ENCODE data around the gene FKBP9. TPM values are rescaled to one million over a fixed set of nuclear protein-coding genes. Genes with fewer than 3 reads are reported as not detected.

Gene FKBP9
- polyA plus RNA-seq, 1 donor (not counting 4 experiments of a cell fraction or from before 2014, with no cell fraction given): 92.2 TPM

GRCh38 chr7:32947420-32947983 lies 9.7 kb upstream of the FKBP9 start:
- Histone ChIP-seq H3K27me3 (ENCODE audit: control insufficient read depth, extremely low read depth, insufficient read depth, low read length) (no peaks in the 10 kb centered on the region), H3K9me1 (ENCODE audit: control insufficient read depth, extremely low read depth, insufficient read depth, low read length) (no peaks in the 10 kb centered on the region), H3K79me2 (ENCODE audit: control insufficient read depth, insufficient read depth, low read length) (no peaks in the 10 kb centered on the region), H3K4me3 (ENCODE audit: control insufficient read depth in 2 of 3, extremely low read depth in 1 of 3, insufficient read depth in 2 of 3, low read depth in 1 of 3, low read length in 3 of 3) (no peak overlapping the region), H3K9me3 (ENCODE audit: control insufficient read depth, low read depth, low read length) (peaks cover 5% of the 10 kb centered on the region), H3K27ac (ENCODE audit: control insufficient read depth, insufficient read depth, low read length) (no peak overlapping the region), H3K9ac (ENCODE audit: control insufficient read depth, extremely low read depth, insufficient read depth, low read length) (no peak overlapping the region), H3K4me2 (ENCODE audit: control insufficient read depth, extremely low read depth, insufficient read depth, low read depth, low read length) (no peak overlapping the region), H3K36me3 (ENCODE audit: control insufficient read depth in 2 of 2, extremely low read depth in 1 of 2, insufficient read depth in 2 of 2, low read length in 2 of 2) (no peaks in the 10 kb centered on the region), H2AFZ (ENCODE audit: control insufficient read depth, low read length) (no peak overlapping the region), H3K4me1 (ENCODE audit: control insufficient read depth, extremely low read depth, insufficient read depth, low read length) (no peaks in the 10 kb centered on the region), H4K20me1 (ENCODE audit: control insufficient read depth, extremely low read depth, insufficient read depth, low read length) (no peaks in the 10 kb centered on the region)
- TF ChIP-seq, protein P1, sequence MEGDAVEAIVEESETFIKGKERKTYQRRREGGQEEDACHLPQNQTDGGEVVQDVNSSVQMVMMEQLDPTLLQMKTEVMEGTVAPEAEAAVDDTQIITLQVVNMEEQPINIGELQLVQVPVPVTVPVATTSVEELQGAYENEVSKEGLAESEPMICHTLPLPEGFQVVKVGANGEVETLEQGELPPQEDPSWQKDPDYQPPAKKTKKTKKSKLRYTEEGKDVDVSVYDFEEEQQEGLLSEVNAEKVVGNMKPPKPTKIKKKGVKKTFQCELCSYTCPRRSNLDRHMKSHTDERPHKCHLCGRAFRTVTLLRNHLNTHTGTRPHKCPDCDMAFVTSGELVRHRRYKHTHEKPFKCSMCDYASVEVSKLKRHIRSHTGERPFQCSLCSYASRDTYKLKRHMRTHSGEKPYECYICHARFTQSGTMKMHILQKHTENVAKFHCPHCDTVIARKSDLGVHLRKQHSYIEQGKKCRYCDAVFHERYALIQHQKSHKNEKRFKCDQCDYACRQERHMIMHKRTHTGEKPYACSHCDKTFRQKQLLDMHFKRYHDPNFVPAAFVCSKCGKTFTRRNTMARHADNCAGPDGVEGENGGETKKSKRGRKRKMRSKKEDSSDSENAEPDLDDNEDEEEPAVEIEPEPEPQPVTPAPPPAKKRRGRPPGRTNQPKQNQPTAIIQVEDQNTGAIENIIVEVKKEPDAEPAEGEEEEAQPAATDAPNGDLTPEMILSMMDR (optimal IDR thresholded peaks at IDR 0.05 in 1 of 3, IDR thresholded peaks at IDR 0.05 in 1 of 3, conservative IDR thresholded peaks at IDR 0.05 in 1 of 3; ENCODE audit: extremely low read depth in 1 of 3, insufficient read depth in 2 of 3, low read length in 3 of 3): no peak
- TF ChIP-seq EZH2 (IDR thresholded peaks at IDR 0.05; ENCODE audit: low read length): no peak
- FAIRE-seq: no peak
- dilution Hi-C loops (cut with MboI; ENCODE audit: extremely low pct_ligation_motif_present, low sequenced_read_pairs): no loop called here
- no peak for DNase-seq (ENCODE audit: low read depth, low spot score)

GRCh38 chr7:32948202-32948601 lies 9.0 kb upstream of the FKBP9 start:
- Histone ChIP-seq H3K4me1 (ENCODE audit: control insufficient read depth, extremely low read depth, insufficient read depth, low read length) (no peaks in the 10 kb centered on the region), H3K4me2 (ENCODE audit: control insufficient read depth, extremely low read depth, insufficient read depth, low read depth, low read length) (no peak overlapping the region), H4K20me1 (ENCODE audit: control insufficient read depth, extremely low read depth, insufficient read depth, low read length) (no peaks in the 10 kb centered on the region), H3K27ac (ENCODE audit: control insufficient read depth, insufficient read depth, low read length) (no peak overlapping the region), H3K9me1 (ENCODE audit: control insufficient read depth, extremely low read depth, insufficient read depth, low read length) (no peaks in the 10 kb centered on the region), H3K79me2 (ENCODE audit: control insufficient read depth, insufficient read depth, low read length) (no peaks in the 10 kb centered on the region), H3K36me3 (ENCODE audit: control insufficient read depth in 2 of 2, extremely low read depth in 1 of 2, insufficient read depth in 2 of 2, low read length in 2 of 2) (no peaks in the 10 kb centered on the region), H3K27me3 (ENCODE audit: control insufficient read depth, extremely low read depth, insufficient read depth, low read length) (no peaks in the 10 kb centered on the region), H3K9me3 (ENCODE audit: control insufficient read depth, low read depth, low read length) (peaks cover 5% of the 10 kb centered on the region), H2AFZ (ENCODE audit: control insufficient read depth, low read length) (no peak overlapping the region), H3K9ac (ENCODE audit: control insufficient read depth, extremely low read depth, insufficient read depth, low read length) (no peak overlapping the region), H3K4me3 (ENCODE audit: control insufficient read depth in 2 of 3, extremely low read depth in 1 of 3, insufficient read depth in 2 of 3, low read depth in 1 of 3, low read length in 3 of 3) (no peak overlapping the region)
- dilution Hi-C loops (cut with MboI; ENCODE audit: extremely low pct_ligation_motif_present, low sequenced_read_pairs): no loop called here
- FAIRE-seq: no peak
- DNase-seq (ENCODE audit: low read depth, low spot score): no peak
- no peak for TF ChIP-seq EZH2 (IDR thresholded peaks at IDR 0.05; ENCODE audit: low read length)
- TF ChIP-seq, protein P1 (optimal IDR thresholded peaks at IDR 0.05 in 1 of 3, IDR thresholded peaks at IDR 0.05 in 1 of 3, conservative IDR thresholded peaks at IDR 0.05 in 1 of 3; ENCODE audit: extremely low read depth in 1 of 3, insufficient read depth in 2 of 3, low read length in 3 of 3): no peak

Data from keratinocyte (primary cell).